ENCODE results near the gene GPR152.

The GPR152 gene

DNA sequence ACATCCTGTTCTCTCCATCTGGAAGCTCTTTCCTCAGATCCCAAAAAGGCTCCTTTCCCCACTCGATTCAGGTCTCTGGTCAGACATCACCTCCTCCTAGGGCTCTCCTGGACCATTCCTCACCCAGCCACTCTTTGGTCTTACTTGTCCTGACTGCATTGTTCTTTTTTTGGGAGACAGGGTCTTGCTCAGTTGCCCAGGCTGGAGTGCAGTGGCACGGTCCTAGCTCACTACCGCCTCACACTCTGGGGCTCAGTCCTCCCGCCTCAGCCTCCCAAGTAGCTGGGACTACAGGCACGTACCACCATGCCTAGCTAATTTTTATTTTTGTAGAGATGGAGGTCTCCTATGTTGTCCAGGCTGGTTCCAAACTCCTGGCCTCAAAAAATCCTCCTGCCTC, 7.0 kb downstream of the GPR152 start:
- Histone ChIP-seq H3K4me3 (ENCODE audit: low read depth, low read length) (no peak overlapping the region), H3K79me2 (no peaks in the 10 kb centered on the region), H3K27me3 (ENCODE audit: control insufficient read depth, insufficient read depth, low read length) (no peaks in the 10 kb centered on the region), H3K9ac (no peak overlapping the region), H3K4me2 (ENCODE audit: low read length) (no peak overlapping the region), H3K27ac (no peak overlapping the region), H3K4me1 (no peaks in the 10 kb centered on the region), H3K36me3 (ENCODE audit: control insufficient read depth, insufficient read depth, low read length) (no peaks in the 10 kb centered on the region), H2AFZ (no peak overlapping the region), H3K9me3 (ENCODE audit: control insufficient read depth, low read length) (no peaks in the 10 kb centered on the region)
- no peak for TF ChIP-seq CTCF (IDR thresholded peaks at IDR 0.05)

GRCh38 chr11:67442504-67443404, 9.8 kb downstream of the GPR152 start:
- Histone ChIP-seq H3K79me2 (no peaks in the 10 kb centered on the region), H3K36me3 (ENCODE audit: control insufficient read depth, insufficient read depth, low read length) (no peaks in the 10 kb centered on the region), H3K9me3 (ENCODE audit: control insufficient read depth, low read length) (no peaks in the 10 kb centered on the region), H2AFZ (no peak overlapping the region), H3K4me1 (no peaks in the 10 kb centered on the region), H3K27me3 (ENCODE audit: control insufficient read depth, insufficient read depth, low read length) (no peaks in the 10 kb centered on the region), H3K4me2 (ENCODE audit: low read length) (peak overlapping the region; percentile 65), H3K27ac (peak overlapping the region; percentile 75), H3K4me3 (ENCODE audit: low read depth, low read length) (peak overlapping the region; percentile 52), H3K9ac (no peak overlapping the region)
- TF ChIP-seq CTCF (IDR thresholded peaks at IDR 0.05), result no peak

GRCh38 chr11:67441731-67442351, 10.7 kb downstream of the GPR152 start:
- Histone ChIP-seq H3K36me3 (ENCODE audit: control insufficient read depth, insufficient read depth, low read length) (no peaks in the 10 kb centered on the region), H2AFZ (no peak overlapping the region), H3K4me1 (no peaks in the 10 kb centered on the region), H3K4me2 (ENCODE audit: low read length) (no peak overlapping the region), H3K4me3 (ENCODE audit: low read depth, low read length) (no peak overlapping the region), H3K9ac (no peak overlapping the region), H3K9me3 (ENCODE audit: control insufficient read depth, low read length) (no peaks in the 10 kb centered on the region), H3K79me2 (no peaks in the 10 kb centered on the region), H3K27me3 (ENCODE audit: control insufficient read depth, insufficient read depth, low read length) (no peaks in the 10 kb centered on the region), H3K27ac (no peak overlapping the region)
- no peak for TF ChIP-seq CTCF (IDR thresholded peaks at IDR 0.05)

DNA sequence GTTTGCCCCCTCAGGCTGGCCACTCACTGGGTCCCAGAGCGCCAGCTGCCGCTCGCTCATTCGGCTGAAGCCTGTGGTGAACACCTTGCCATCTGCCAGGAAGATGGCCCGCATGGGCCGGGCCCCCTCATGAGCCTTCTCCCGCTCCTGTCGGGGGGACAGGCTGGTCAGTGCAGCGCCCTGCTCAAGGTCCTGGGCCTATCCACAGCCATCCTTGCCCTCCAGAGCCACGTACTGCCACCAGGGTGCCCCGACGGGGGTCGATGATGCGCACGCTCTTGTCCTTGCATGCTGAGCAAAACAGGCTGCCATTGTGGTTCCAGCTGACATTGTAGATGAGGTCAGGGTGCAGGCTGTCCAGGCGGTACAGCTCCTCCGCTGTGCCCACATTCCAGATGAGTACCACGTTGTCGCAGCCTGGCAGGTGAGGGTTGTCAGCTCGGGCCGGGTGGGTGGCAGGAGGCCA, 11.4 kb downstream of the GPR152 start:
- no peak overlapping the region for H3K27ac ChIP-seq
- TF ChIP-seq CTCF (IDR thresholded peaks at IDR 0.05), result no peak
- no peaks in the 10 kb centered on the region for H3K79me2 ChIP-seq
- H3K9me3 ChIP-seq (ENCODE audit: control insufficient read depth, low read length), result no peaks in the 10 kb centered on the region
- H3K9ac ChIP-seq, result no peak overlapping the region
- H3K36me3 ChIP-seq (ENCODE audit: control insufficient read depth, insufficient read depth, low read length), result no peaks in the 10 kb centered on the region
- no peaks in the 10 kb centered on the region for H3K4me1 ChIP-seq
- no peak overlapping the region for H3K4me3 ChIP-seq (ENCODE audit: low read depth, low read length)
- no peaks in the 10 kb centered on the region for H3K27me3 ChIP-seq (ENCODE audit: control insufficient read depth, insufficient read depth, low read length)
- H2AFZ ChIP-seq, result no peak overlapping the region
- no peak overlapping the region for H3K4me2 ChIP-seq (ENCODE audit: low read length)
